Endothelial cell (in vitro differentiated cells): ENCODE measurements around the gene CD22. TPM values are rescaled to one million over a fixed set of nuclear protein-coding genes. Genes with fewer than 3 reads are reported as not detected.

ENCODE experiments used
- DNase-seq: peaks from one replicate; pipeline ENCODE4 v3.0.0; 2021; ENCODE audit warnings: low spot score
- H3K27ac Mint-ChIP-seq: one replicate; pipeline ENCODE4 v1.8.0; 2021; ENCODE audit warnings: mixed read lengths, inconsistent platforms; ENCODE audit not compliant: unreplicated experiment
- H3K27me3 Mint-ChIP-seq: one replicate; pipeline ENCODE4 v1.8.0; 2021; ENCODE audit warnings: mild to moderate bottlenecking, moderate library complexity, mixed read lengths, inconsistent platforms; ENCODE audit not compliant: unreplicated experiment
- H3K36me3 Mint-ChIP-seq: one replicate; pipeline ENCODE4 v1.8.0; 2021; ENCODE audit warnings: mild to moderate bottlenecking, low read depth, mixed read lengths, inconsistent platforms; ENCODE audit not compliant: unreplicated experiment
- H3K4me1 Mint-ChIP-seq: one replicate; pipeline ENCODE4 v1.8.0; 2021; ENCODE audit warnings: mild to moderate bottlenecking, mixed read lengths, inconsistent platforms; ENCODE audit not compliant: unreplicated experiment
- H3K4me3 Mint-ChIP-seq: one replicate; pipeline ENCODE4 v1.8.0; 2021; ENCODE audit warnings: mild to moderate bottlenecking, mixed read lengths, inconsistent platforms; ENCODE audit not compliant: unreplicated experiment
- H3K9me3 Mint-ChIP-seq: one replicate; pipeline ENCODE4 v1.8.0; 2021; ENCODE audit warnings: mixed read lengths, inconsistent platforms; ENCODE audit not compliant: unreplicated experiment
- CTCF ChIP-seq: fragments of 200-600 bp; sonication (generic); IDR thresholded peaks from one replicate; pipeline ENCODE4 v1.5.0; 2021; ENCODE audit warnings: antibody characterized with exemption; ENCODE audit not compliant: unreplicated experiment
- total RNA-seq: library from RNA; stranded (reverse); fragmentation: NEBNext Ultra II Directional; extraction: Animal tissue kit (Norgen Biotek cat#: 25700); gene quantifications from one replicate; pipeline ENCODE4 v1.2.1, GENCODE V29; 2021; ENCODE audit not compliant: unreplicated experiment

CD22 gene
- total RNA-seq, 1 donor from 2014 or later = not detected

GRCh38 chr19:35300339-35300649, 28.7 kb upstream of the CD22 start:
- Mint-ChIP-seq H3K4me1 (peaks cover 13% of the 10 kb centered on the region), H3K4me3 (no peak overlapping the region), H3K27ac (no peak overlapping the region), H3K27me3 (peaks cover 2% of the 10 kb centered on the region), H3K36me3 (no peaks in the 10 kb centered on the region), H3K9me3 (no peaks in the 10 kb centered on the region)
- no peak for TF ChIP-seq CTCF
- DNase-seq = no peak

GRCh38 chr19:35301961-35302360, 27.0 kb upstream of the CD22 start:
- H3K4me3 Mint-ChIP-seq = no peak overlapping the region
- no peaks in the 10 kb centered on the region for H3K9me3 Mint-ChIP-seq
- no peaks in the 10 kb centered on the region for H3K36me3 Mint-ChIP-seq
- TF ChIP-seq CTCF = no peak
- H3K4me1 Mint-ChIP-seq = peaks cover 13% of the 10 kb centered on the region
- H3K27ac Mint-ChIP-seq = no peak overlapping the region
- peaks cover 2% of the 10 kb centered on the region for H3K27me3 Mint-ChIP-seq
- no peak for DNase-seq

GRCh38 chr19:35302446-35302845, 26.5 kb upstream of the CD22 start:
- no peak for DNase-seq
- TF ChIP-seq CTCF = no peak
- H3K4me3 Mint-ChIP-seq = no peak overlapping the region
- peaks cover 13% of the 10 kb centered on the region for H3K4me1 Mint-ChIP-seq
- H3K27ac Mint-ChIP-seq = no peak overlapping the region
- peaks cover 2% of the 10 kb centered on the region for H3K27me3 Mint-ChIP-seq
- H3K9me3 Mint-ChIP-seq = no peaks in the 10 kb centered on the region
- H3K36me3 Mint-ChIP-seq = no peaks in the 10 kb centered on the region

- Mint-ChIP-seq H3K36me3 (no peaks in the 10 kb centered on the region), H3K27me3 (peaks cover 2% of the 10 kb centered on the region), H3K9me3 (no peaks in the 10 kb centered on the region), H3K4me1 (peaks cover 13% of the 10 kb centered on the region), H3K27ac (no peak overlapping the region), H3K4me3 (peak overlapping the region; percentile 33)
- TF ChIP-seq CTCF = no peak
- no peak for DNase-seq
Observed at GRCh38 chr19:35303357-35303915, 25.6 kb upstream of the CD22 start.

- Mint-ChIP-seq H3K36me3 (no peaks in the 10 kb centered on the region), H3K27ac (peak overlapping the region; percentile 7)
- no peak for TF ChIP-seq CTCF
Observed at GRCh38 chr19:35304036-35304435, 25.0 kb upstream of the CD22 start.

More at GRCh38 chr19:35304036-35304435, 25.0 kb upstream of the CD22 start:
- peak overlapping the region; percentile 33 for H3K4me3 Mint-ChIP-seq
- H3K9me3 Mint-ChIP-seq = no peaks in the 10 kb centered on the region
- H3K27me3 Mint-ChIP-seq = peaks cover 2% of the 10 kb centered on the region
- H3K4me1 Mint-ChIP-seq = peaks cover 13% of the 10 kb centered on the region
- no peak for DNase-seq
